A673 (cell line): Measurements from ENCODE around the gene PHF3. TPM values are rescaled to one million over a fixed set of nuclear protein-coding genes. Genes with fewer than 3 reads are reported as not detected.

ENCODE experiments used
- BruUV-seq: library from RNA; stranded (reverse); fragments of 400-500 nt; replicated peaks from 2 replicates; lab custom pipeline; 2021; lab: Mats Ljungman, UMichigan
- CTCF ChIA-PET: fragments of 300-600 bp; sonication (Branson Sonifier 250); formaldehyde crosslinking; loops from one replicate; lab custom pipeline; 2022; ENCODE audit warnings: antibody characterized with exemption; lab: Charles Lee
- POLR2A ChIA-PET: fragments of 300-600 bp; sonication (Branson Sonifier 250); formaldehyde crosslinking; loops from one replicate; lab custom pipeline; 2022; ENCODE audit warnings: antibody characterized with exemption; ENCODE audit not compliant: low non-redundant PET; lab: Charles Lee
- DNase-seq: peaks from one replicate; pipeline ENCODE4 v3.0.0-alpha.2; 2015; ENCODE audit warnings: low spot score
- H3K27ac ChIP-seq: fragments of 200-600 bp; sonication (generic); 2 replicates; pipeline ENCODE4 v1.5.1; 2016; ENCODE audit warnings: mixed run types, low read depth, mild to moderate bottlenecking, mixed read lengths, antibody characterized with exemption, low read length; ENCODE audit not compliant: poor library complexity, severe bottlenecking
- H3K27me3 ChIP-seq: fragments of 200-600 bp; sonication (generic); replicated peaks from 2 replicates; pipeline ENCODE4 v1.6.1; 2017; ENCODE audit warnings: mixed run types, low read depth, mild to moderate bottlenecking, mixed read lengths, antibody characterized with exemption, low read length; ENCODE audit not compliant: insufficient read depth, poor library complexity
- H3K36me3 ChIP-seq: fragments of 200-600 bp; sonication (generic); 2 replicates; pipeline ENCODE4 v1.6.1; 2016; ENCODE audit warnings: mixed run types, mild to moderate bottlenecking, mixed read lengths, antibody characterized with exemption, low read length; ENCODE audit not compliant: insufficient read depth, poor library complexity, severe bottlenecking
- H3K4me1 ChIP-seq: fragments of 200-600 bp; sonication (generic); 2 replicates; pipeline ENCODE4 v1.6.1; 2017; ENCODE audit warnings: mixed run types, mild to moderate bottlenecking, mixed read lengths, antibody characterized with exemption, low read length; ENCODE audit not compliant: insufficient read depth, poor library complexity, severe bottlenecking
- H3K4me3 ChIP-seq: fragments of 200-600 bp; sonication (generic); 2 replicates; pipeline ENCODE4 v1.5.1; 2016; ENCODE audit warnings: low read depth, mixed run types, mild to moderate bottlenecking, mixed read lengths, low read length; ENCODE audit not compliant: poor library complexity, severe bottlenecking
- H3K9me3 ChIP-seq: fragments of 200-600 bp; sonication (generic); 2 replicates; pipeline ENCODE4 v1.6.1; 2016; ENCODE audit warnings: mixed run types, low read depth, mild to moderate bottlenecking, mixed read lengths, antibody characterized with exemption, low read length; ENCODE audit not compliant: poor library complexity, severe bottlenecking
- EZH2 ChIP-seq: fragments of 200-600 bp; sonication (generic); IDR thresholded peaks from 2 replicates; pipeline ENCODE4 v1.6.1; 2017; ENCODE audit warnings: borderline replicate concordance, low read depth, mild to moderate bottlenecking, mixed read lengths, antibody characterized with exemption, low read length; ENCODE audit not compliant: poor library complexity, severe bottlenecking
- intact Hi-C: fragments of 100-400 bp; cut with micrococcal nuclease; formaldehyde crosslinking; loops from one replicate; pipeline ENCODE4 v1.10.0; 2022; ENCODE audit not compliant: unreplicated experiment
- total RNA-seq: library from RNA; stranded (reverse); gene quantifications from 2 replicates; pipeline ENCODE4 v1.2.3, GENCODE V29; 2021
- TF ChIP-seq, protein P1 (sequence below): fragments of 300-800, 200-600 bp; sonication (generic); conservative IDR thresholded peaks from 2 replicates; pipeline ENCODE4 v1.5.1; 2017; ENCODE audit warnings: low read depth, mild to moderate bottlenecking, antibody characterized with exemption, low read length, moderate library complexity, mixed read lengths

PHF3 gene
- total RNA-seq, 1 experiment from 2014 or later: 52.0 TPM

DNA sequence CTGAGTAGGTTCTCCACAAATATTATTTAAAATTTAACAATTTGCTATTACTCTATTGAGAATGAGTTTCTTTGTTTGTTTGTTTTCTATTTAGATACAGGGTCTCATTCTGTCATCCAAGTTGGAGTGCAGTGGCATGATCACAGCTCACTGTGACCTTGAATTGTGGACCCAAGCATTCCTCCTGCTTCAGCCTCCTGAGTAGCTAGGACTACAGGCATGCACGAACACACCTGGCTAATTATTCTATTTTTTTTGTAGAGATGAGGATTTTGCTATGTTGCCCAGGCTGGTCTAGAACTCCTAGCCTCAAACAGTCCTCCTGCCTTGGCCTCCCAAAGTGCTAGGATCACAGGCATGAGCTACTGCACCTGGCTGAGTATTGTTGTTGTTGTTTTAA lies 122.2 kb downstream of the PHF3 start:
- H3K4me1 ChIP-seq: no peaks in the 10 kb centered on the region
- ChIA-PET POLR2A (no interaction called here), CTCF (interaction anchor here (0.6 kb wide), 1 partner anchor 304 kb away, joined by 3 read pairs; no protein-coding TSS in a partner anchor)
- no peak for TF ChIP-seq EZH2
- TF ChIP-seq, protein P1, sequence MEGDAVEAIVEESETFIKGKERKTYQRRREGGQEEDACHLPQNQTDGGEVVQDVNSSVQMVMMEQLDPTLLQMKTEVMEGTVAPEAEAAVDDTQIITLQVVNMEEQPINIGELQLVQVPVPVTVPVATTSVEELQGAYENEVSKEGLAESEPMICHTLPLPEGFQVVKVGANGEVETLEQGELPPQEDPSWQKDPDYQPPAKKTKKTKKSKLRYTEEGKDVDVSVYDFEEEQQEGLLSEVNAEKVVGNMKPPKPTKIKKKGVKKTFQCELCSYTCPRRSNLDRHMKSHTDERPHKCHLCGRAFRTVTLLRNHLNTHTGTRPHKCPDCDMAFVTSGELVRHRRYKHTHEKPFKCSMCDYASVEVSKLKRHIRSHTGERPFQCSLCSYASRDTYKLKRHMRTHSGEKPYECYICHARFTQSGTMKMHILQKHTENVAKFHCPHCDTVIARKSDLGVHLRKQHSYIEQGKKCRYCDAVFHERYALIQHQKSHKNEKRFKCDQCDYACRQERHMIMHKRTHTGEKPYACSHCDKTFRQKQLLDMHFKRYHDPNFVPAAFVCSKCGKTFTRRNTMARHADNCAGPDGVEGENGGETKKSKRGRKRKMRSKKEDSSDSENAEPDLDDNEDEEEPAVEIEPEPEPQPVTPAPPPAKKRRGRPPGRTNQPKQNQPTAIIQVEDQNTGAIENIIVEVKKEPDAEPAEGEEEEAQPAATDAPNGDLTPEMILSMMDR: no peak
- no TSS peak for BruUV-seq
- no peak overlapping the region for H3K4me3 ChIP-seq
- H3K36me3 ChIP-seq: no peaks in the 10 kb centered on the region
- DNase-seq: no peak
- no peaks in the 10 kb centered on the region for H3K27me3 ChIP-seq
- intact Hi-C loops: no loop called here
- H3K9me3 ChIP-seq: no peaks in the 10 kb centered on the region
- H3K27ac ChIP-seq: no peak overlapping the region

DNA sequence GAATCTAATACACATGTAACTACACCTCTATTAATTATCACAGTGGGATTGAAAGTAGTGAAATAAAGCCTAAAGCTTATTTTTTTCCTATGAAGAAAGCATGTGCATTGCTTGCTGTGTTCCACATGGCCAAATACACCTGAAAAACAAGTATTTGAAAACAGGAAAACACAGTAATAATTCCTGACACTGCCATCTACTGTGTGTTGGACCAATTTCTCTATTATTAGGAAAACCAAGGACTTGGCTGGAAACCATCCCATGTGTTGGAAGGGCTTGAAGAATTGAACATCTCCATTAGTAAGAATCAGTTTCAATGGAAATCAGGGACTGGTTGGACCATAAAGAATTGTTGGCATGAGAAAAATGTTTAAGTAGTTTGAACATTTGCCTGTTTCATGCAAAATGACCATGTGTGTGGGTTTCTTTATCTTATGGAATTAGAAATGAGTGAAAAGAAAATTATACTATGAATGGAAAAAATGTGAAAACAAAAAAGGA lies 124.1 kb downstream of the PHF3 start:
- intact Hi-C loops: loop anchor here (5.0 kb wide), 1 partner anchor 452 kb away; no protein-coding TSS in a partner anchor
- DNase-seq: no peak
- POLR2A ChIA-PET: no interaction called here
- H3K9me3 ChIP-seq: no peaks in the 10 kb centered on the region
- H3K4me1 ChIP-seq: no peaks in the 10 kb centered on the region
- CTCF ChIA-PET: no interaction called here
- no peak overlapping the region for H3K27ac ChIP-seq
- H3K36me3 ChIP-seq: no peaks in the 10 kb centered on the region
- no TSS peak for BruUV-seq
- TF ChIP-seq, protein P1: no peak
- TF ChIP-seq EZH2: no peak
- H3K4me3 ChIP-seq: no peak overlapping the region
- no peaks in the 10 kb centered on the region for H3K27me3 ChIP-seq

- CTCF ChIA-PET: no interaction called here
- BruUV-seq: no TSS peak
- intact Hi-C loops: loop anchor here (5.0 kb wide), 1 partner anchor 453 kb away; no protein-coding TSS in a partner anchor
These were observed 124.6 kb downstream of the PHF3 start for GRCh38 chr6:63760199-63760598.

More at GRCh38 chr6:63760199-63760598, 124.6 kb downstream of the PHF3 start:
- no peak for DNase-seq
- Histone ChIP-seq H3K27ac (no peak overlapping the region), H3K27me3 (no peaks in the 10 kb centered on the region), H3K4me3 (no peak overlapping the region), H3K4me1 (no peaks in the 10 kb centered on the region), H3K36me3 (no peaks in the 10 kb centered on the region), H3K9me3 (no peaks in the 10 kb centered on the region)
- POLR2A ChIA-PET: no interaction called here
- TF ChIP-seq, protein P1: no peak
- TF ChIP-seq EZH2: no peak
